Measurements from ENCODE around the gene CLEC10A.

GRCh38 chr17:7098802-7099459, 18.9 kb upstream of the CLEC10A start:
- TF ChIP-seq TAF1 (IDR thresholded peaks at IDR 0.05; ENCODE audit: borderline replicate concordance, low read depth, low read length), result no peak
- TF ChIP-seq POLR2A (IDR thresholded peaks at IDR 0.05; ENCODE audit: low read depth, low read length), result no peak
